Lung (tissue), 12 donors: ENCODE measurements around the gene FGF1. TPM values are rescaled to one million over a fixed set of nuclear protein-coding genes. Genes with fewer than 3 reads are reported as not detected.

Experiments
- ATAC-seq: fragments of 200-7000 bp; cut with Tn5 transposase; one replicate; pipeline ENCODE4 v1.9.1; 2020; ENCODE audit warnings: moderate number of reproducible peaks; ENCODE audit not compliant: insufficient read depth, low FRiP score
- DNase-seq, 3 donors: peaks; one replicate each; pipeline ENCODE4 v3.0.0-alpha.2; 2013 to 2017
- H3K27ac ChIP-seq, 2 donors: one replicate each; pipeline ENCODE4 v1.5.1; 2013; ENCODE audit warnings: mild to moderate bottlenecking in 2 of 2, moderate library complexity in 2 of 2, control low read depth in 1 of 2, inconsistent platforms in 1 of 2, low read depth in 1 of 2, low read length in 1 of 2
- H3K27me3 ChIP-seq, 3 donors: one replicate each; pipeline ENCODE4 v1.5.1; 2013; ENCODE audit warnings: low read length in 2 of 3; ENCODE audit not compliant: control insufficient read depth in 3 of 3, insufficient read depth in 3 of 3
- H3K36me3 ChIP-seq, 4 donors: one replicate each; pipeline ENCODE4 v1.5.1; 2013; ENCODE audit warnings: low read length in 4 of 4, mild to moderate bottlenecking in 1 of 4, moderate library complexity in 1 of 4; ENCODE audit not compliant: control insufficient read depth in 4 of 4, insufficient read depth in 4 of 4
- H3K4me1 ChIP-seq, 5 donors: one replicate each; pipeline ENCODE4 v1.5.1; 2013; ENCODE audit warnings: low read length in 5 of 5, mild to moderate bottlenecking in 2 of 5, moderate library complexity in 1 of 5; ENCODE audit not compliant: control insufficient read depth in 5 of 5, insufficient read depth in 5 of 5
- H3K4me3 ChIP-seq: one replicate; pipeline ENCODE4 v1.5.1; 2013; ENCODE audit warnings: mild to moderate bottlenecking, control low read depth, moderate library complexity
- H3K9ac ChIP-seq, 2 donors: one replicate each; pipeline ENCODE4 v1.5.1; 2013; ENCODE audit warnings: low read length in 2 of 2, control low read depth in 1 of 2; ENCODE audit not compliant: insufficient read depth in 1 of 2
- H3K9me3 ChIP-seq, 4 donors: one replicate each; pipeline ENCODE4 v1.5.1; 2013; ENCODE audit warnings: low read length in 3 of 4, mild to moderate bottlenecking in 1 of 4, moderate library complexity in 1 of 4; ENCODE audit not compliant: control insufficient read depth in 4 of 4, insufficient read depth in 3 of 4
- CTCF ChIP-seq: IDR thresholded peaks from 2 replicates; pipeline ENCODE4 v1.5.1; 2012; ENCODE audit warnings: mild to moderate bottlenecking; ENCODE audit errors: control extremely low read depth, extremely low read depth
- WGBS, 2 donors: extraction: QIAGEN DNeasy Blood & Tissue Kit; methylation state at CpG; one replicate each; pipeline ENCODE4 v1.1.7; 2013; 5-methylcytosine and 5-hydroxymethylcytosine counted together
- polyA plus RNA-seq, 2 donors: library from polyadenylated mRNA; stranded (reverse); fragments of 200-250 nt; gene quantifications; one replicate each; pipeline ENCODE4 v1.2.1, GENCODE V29; 2013
- total RNA-seq, 2 donors: library from RNA; depleted of rRNA in 1 of 2; stranded (reverse); fragments of >200 nt in 1 of 2; gene quantifications; one replicate each; pipeline ENCODE4 v1.2.1, GENCODE V29; 2014 to 2021
- donor health status: control.
- donor health status: control.
- donor health status: Bipolar disorder and iron deficiency.
- donor health status: healthy.
- donor health status: DM: yes; HTN: yes; CAD: no.

Gene FGF1
- total and polyA plus RNA-seq, 4 donors = 0.47 to 1.4 (median 1.0) TPM

DNA sequence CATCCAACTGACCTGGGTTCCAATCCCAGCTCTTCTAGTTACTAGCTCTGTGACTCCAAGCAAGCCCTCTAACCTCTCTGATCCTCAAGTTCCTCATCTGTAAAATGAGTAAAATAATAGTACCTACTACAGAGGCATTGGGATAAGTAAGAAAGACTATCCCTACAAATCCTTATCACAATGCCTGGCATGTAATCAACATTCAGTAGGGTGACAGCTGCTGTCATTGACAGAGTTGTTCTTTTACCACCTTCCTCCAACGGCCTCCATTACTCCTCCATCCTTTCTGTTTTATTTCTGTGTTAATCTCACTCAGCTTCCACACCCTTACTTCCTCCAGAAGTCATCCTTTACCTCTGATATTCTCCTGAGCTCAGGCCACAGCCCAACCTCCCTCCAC lies 40.4 kb downstream of the FGF1 start:
- no peak overlapping the region for H3K4me3 ChIP-seq
- no peak for TF ChIP-seq CTCF

GRCh38 chr5:142644640-142645361 lies 41.1 kb downstream of the FGF1 start:
- ATAC-seq (peak; percentile 79), DNase-seq (peak in 2 of 3 donors; percentile 13 to 32)
- 59 to 75% methylated on average over 10 of the region's 10 CpGs for WGBS, 2 donors
- no peak for TF ChIP-seq CTCF
- Histone ChIP-seq H3K27me3 (no peaks in the 10 kb centered on the region), H3K36me3 (no peaks in the 10 kb centered on the region), H3K27ac (peak overlapping the region; percentile 69 to 77), H3K4me3 (no peak overlapping the region), H3K9ac (no peak overlapping the region), H3K9me3 (no peaks in the 10 kb centered on the region), H3K4me1 (peaks cover 0 to 6% (median 4%) of the 10 kb centered on the region in 5 donors)

More for the DNA sequence above, 40.4 kb downstream of the FGF1 start:
- no peak for ATAC-seq
- H3K36me3 ChIP-seq = no peaks in the 10 kb centered on the region
- H3K4me1 ChIP-seq = peaks cover 0 to 6% (median 4%) of the 10 kb centered on the region in 5 donors
- WGBS, 2 donors = 60 to 65% methylated on average over 1 of the region's 1 CpG
- no peak overlapping the region for H3K9ac ChIP-seq
- no peak for DNase-seq
- H3K27me3 ChIP-seq = no peaks in the 10 kb centered on the region
- peak overlapping the region; percentile 69 to 77 for H3K27ac ChIP-seq
- no peaks in the 10 kb centered on the region for H3K9me3 ChIP-seq

GRCh38 chr5:142644127-142644526 lies 41.8 kb downstream of the FGF1 start:
- no peak for ATAC-seq
- H3K27ac ChIP-seq = no peak overlapping the region

More at GRCh38 chr5:142644127-142644526, 41.8 kb downstream of the FGF1 start:
- no peak overlapping the region for H3K9ac ChIP-seq
- no peak overlapping the region for H3K4me3 ChIP-seq
- H3K4me1 ChIP-seq = peaks cover 0 to 6% (median 4%) of the 10 kb centered on the region in 5 donors
- H3K36me3 ChIP-seq = no peaks in the 10 kb centered on the region
- WGBS, 2 donors = 82 to 93% methylated on average over 5 of the region's 5 CpGs
- H3K27me3 ChIP-seq = no peaks in the 10 kb centered on the region
- H3K9me3 ChIP-seq = no peaks in the 10 kb centered on the region
- no peak for TF ChIP-seq CTCF
- DNase-seq = no peak
